Natural killer cell (primary cell): Measurements from ENCODE around the gene CRYBG1. TPM values are rescaled to one million over a fixed set of nuclear protein-coding genes. Genes with fewer than 3 reads are reported as not detected.
A peak's percentile ranks its signal among the peaks of the same experiment; 100 is the strongest.

ENCODE experiments used
- ATAC-seq, 3 donors: fragments of 150-1000 bp in 2 of 3; fragments of 200-7000 bp in 1 of 3; cut with Tn5 transposase; 1 replicate in 1 of 3; 2 replicates in 2 of 3; pipeline ENCODE4 v1.10.0; 2021; ENCODE audit warnings: mild to moderate bottlenecking in 2 of 3, moderate library complexity in 2 of 3
- DNase-seq, 2 donors: peaks; one replicate each; pipeline versions ENCODE4 v3.0.0 to v3.0.0-alpha.2; 2013 to 2021; ENCODE audit warnings: mixed read lengths in 1 of 2
- H3K27ac ChIP-seq: one replicate; pipeline ENCODE4 v1.5.1; 2013; ENCODE audit warnings: mild to moderate bottlenecking, low read length
- H3K27me3 ChIP-seq: one replicate; pipeline ENCODE4 v1.6.1; 2013; ENCODE audit warnings: low read length; ENCODE audit not compliant: control insufficient read depth, insufficient read depth
- H3K36me3 ChIP-seq: one replicate; pipeline ENCODE4 v1.6.1; 2013; ENCODE audit warnings: low read length; ENCODE audit not compliant: control insufficient read depth, insufficient read depth
- H3K4me1 ChIP-seq: one replicate; pipeline ENCODE4 v1.6.1; 2013; ENCODE audit warnings: low read length; ENCODE audit not compliant: control insufficient read depth, insufficient read depth
- H3K4me3 ChIP-seq: one replicate; pipeline ENCODE4 v1.5.1; 2013; ENCODE audit warnings: low read length
- H3K9me3 ChIP-seq: one replicate; pipeline ENCODE4 v1.6.1; 2013; ENCODE audit warnings: low read length; ENCODE audit not compliant: control insufficient read depth, insufficient read depth
- H3K27ac Mint-ChIP-seq, 2 donors: one replicate each; pipeline ENCODE4 v1.8.0; 2022; ENCODE audit warnings: mild to moderate bottlenecking in 2 of 2, mixed read lengths in 2 of 2, moderate library complexity in 1 of 2
- H3K27me3 Mint-ChIP-seq, 2 donors: one replicate each; pipeline ENCODE4 v1.8.0; 2022; ENCODE audit warnings: low read depth in 2 of 2, mixed read lengths in 2 of 2
- H3K36me3 Mint-ChIP-seq: one replicate; pipeline ENCODE4 v1.8.0; 2022; ENCODE audit warnings: mixed read lengths
- H3K4me1 Mint-ChIP-seq, 2 donors: one replicate each; pipeline ENCODE4 v1.8.0; 2022; ENCODE audit warnings: mixed read lengths in 2 of 2
- H3K4me3 Mint-ChIP-seq: one replicate; pipeline ENCODE4 v1.8.0; 2022; ENCODE audit warnings: mild to moderate bottlenecking, moderate library complexity, mixed read lengths
- H3K9me3 Mint-ChIP-seq, 2 donors: one replicate each; pipeline ENCODE4 v1.8.0; 2022; ENCODE audit warnings: mixed read lengths in 2 of 2
- WGBS: methylation state at CpG from one replicate; pipeline ENCODE4 v1.1.7; 2013; ENCODE audit warnings: missing lambda C conversion rate; ENCODE audit not compliant: insufficient coverage; 5-methylcytosine and 5-hydroxymethylcytosine counted together
- intact Hi-C: fragments of 100-400 bp; cut with micrococcal nuclease; formaldehyde crosslinking; loops from one replicate; pipeline ENCODE4 v1.14.2; 2022
- total RNA-seq, 4 donors: library from RNA; stranded (reverse); fragments of 120-200 nt in 1 of 4; gene quantifications; one replicate each; pipeline versions ENCODE4 v1.2.3 to v1.2.4, GENCODE V29; 2013 to 2022
- TF ChIP-seq, protein P1 (sequence below): fragments of 200-600 bp; IDR thresholded peaks from one replicate; pipeline ENCODE4 v1.8.0; 2022; ENCODE audit warnings: antibody characterized with exemption

CRYBG1 gene
- total RNA-seq, 3 donors from 2014 or later (not counting 1 experiment from before 2014, with no cell fraction given) = 16.3 to 21.8 (median 17.5) TPM

DNA sequence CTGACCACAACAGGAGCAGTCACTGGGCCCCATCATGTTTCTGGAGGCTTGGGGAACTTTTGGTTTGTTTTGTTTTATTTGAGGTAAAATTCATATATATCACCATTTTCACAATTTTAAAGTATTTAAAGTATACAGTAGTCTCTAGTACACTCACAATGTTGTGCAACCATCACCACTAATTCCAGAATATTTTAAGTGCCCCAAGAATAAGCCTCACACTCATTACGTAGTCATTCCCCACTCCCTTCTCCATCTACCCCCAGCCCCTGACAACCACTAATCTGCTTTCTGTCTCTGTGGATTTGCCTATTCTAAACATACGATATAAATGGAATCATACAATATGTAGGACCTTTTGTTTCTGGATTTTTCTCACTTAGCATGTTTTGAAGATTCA is 239.8 kb downstream of the CRYBG1 start:
- no peaks in the 10 kb centered on the region for H3K27me3 Mint-ChIP-seq
- Histone ChIP-seq H3K4me1 (no peaks in the 10 kb centered on the region), H3K36me3 (peaks cover 10% of the 10 kb centered on the region), H3K27ac (no peak overlapping the region), H3K4me3 (no peak overlapping the region), H3K27me3 (no peaks in the 10 kb centered on the region), H3K9me3 (no peaks in the 10 kb centered on the region)
- peaks cover 16% of the 10 kb centered on the region for H3K36me3 Mint-ChIP-seq
- H3K4me3 Mint-ChIP-seq = no peak overlapping the region
- H3K27ac Mint-ChIP-seq = no peak overlapping the region
- no peaks in the 10 kb centered on the region for H3K4me1 Mint-ChIP-seq
- ATAC-seq (no peak), DNase-seq (no peak)
- 94% methylated on average over 1 of the region's 2 CpGs for WGBS
- TF ChIP-seq, protein P1, sequence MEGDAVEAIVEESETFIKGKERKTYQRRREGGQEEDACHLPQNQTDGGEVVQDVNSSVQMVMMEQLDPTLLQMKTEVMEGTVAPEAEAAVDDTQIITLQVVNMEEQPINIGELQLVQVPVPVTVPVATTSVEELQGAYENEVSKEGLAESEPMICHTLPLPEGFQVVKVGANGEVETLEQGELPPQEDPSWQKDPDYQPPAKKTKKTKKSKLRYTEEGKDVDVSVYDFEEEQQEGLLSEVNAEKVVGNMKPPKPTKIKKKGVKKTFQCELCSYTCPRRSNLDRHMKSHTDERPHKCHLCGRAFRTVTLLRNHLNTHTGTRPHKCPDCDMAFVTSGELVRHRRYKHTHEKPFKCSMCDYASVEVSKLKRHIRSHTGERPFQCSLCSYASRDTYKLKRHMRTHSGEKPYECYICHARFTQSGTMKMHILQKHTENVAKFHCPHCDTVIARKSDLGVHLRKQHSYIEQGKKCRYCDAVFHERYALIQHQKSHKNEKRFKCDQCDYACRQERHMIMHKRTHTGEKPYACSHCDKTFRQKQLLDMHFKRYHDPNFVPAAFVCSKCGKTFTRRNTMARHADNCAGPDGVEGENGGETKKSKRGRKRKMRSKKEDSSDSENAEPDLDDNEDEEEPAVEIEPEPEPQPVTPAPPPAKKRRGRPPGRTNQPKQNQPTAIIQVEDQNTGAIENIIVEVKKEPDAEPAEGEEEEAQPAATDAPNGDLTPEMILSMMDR = no peak
- H3K9me3 Mint-ChIP-seq = peaks cover 0 to 2% of the 10 kb centered on the region in 2 donors
- intact Hi-C loops = no loop called here

DNA sequence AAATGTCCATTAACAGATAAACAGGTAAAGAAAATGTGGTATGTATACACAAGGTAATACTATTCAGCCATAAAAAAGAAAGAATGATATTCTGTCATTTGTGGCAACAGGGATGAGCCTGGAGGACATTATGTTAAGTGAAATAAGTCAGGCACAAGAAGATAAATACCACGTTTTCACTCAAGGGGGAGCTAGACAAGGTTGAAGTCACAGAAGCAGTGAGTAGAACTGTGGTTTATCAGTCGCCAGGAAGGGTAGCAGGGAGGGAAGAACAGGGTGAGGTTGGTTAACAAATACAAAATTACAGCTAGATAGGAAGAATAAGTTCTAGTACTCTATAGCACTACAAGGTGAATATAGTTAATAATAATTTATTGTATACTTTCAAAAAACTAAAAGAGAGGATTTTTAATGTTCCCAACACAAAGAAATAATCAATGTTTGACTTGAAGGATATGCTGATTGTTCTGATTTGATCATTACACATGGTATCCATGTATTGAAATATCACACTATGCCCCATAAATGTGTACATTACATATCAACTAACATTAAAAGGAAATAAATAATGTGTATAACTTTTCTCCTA is 247.7 kb downstream of the CRYBG1 start:
- Mint-ChIP-seq H3K27ac (no peak overlapping the region), H3K27me3 (no peaks in the 10 kb centered on the region), H3K4me3 (no peak overlapping the region), H3K4me1 (peaks cover 5% of the 10 kb centered on the region in 2 donors), H3K9me3 (no peaks in the 10 kb centered on the region), H3K36me3 (no peaks in the 10 kb centered on the region)
- ATAC-seq (peak; percentile 83 to 92 (median 87)), DNase-seq (peak in 1 of 2 donors; percentile 73)
- H3K36me3 ChIP-seq = peaks cover 5% of the 10 kb centered on the region
- 3% methylated on average over 2 of the region's 2 CpGs for WGBS
- H3K9me3 ChIP-seq = no peaks in the 10 kb centered on the region
- intact Hi-C loops = loop anchor here (5.0 kb wide), 1 partner anchor 369 kb away; no protein-coding TSS in a partner anchor
- no peak overlapping the region for H3K4me3 ChIP-seq
- H3K27me3 ChIP-seq = no peaks in the 10 kb centered on the region
- no peak overlapping the region for H3K27ac ChIP-seq
- TF ChIP-seq, protein P1 = peak; percentile 76
- no peaks in the 10 kb centered on the region for H3K4me1 ChIP-seq

GRCh38 chr6:106609699-106610098 is 249.2 kb downstream of the CRYBG1 start:
- H3K4me1 ChIP-seq = no peaks in the 10 kb centered on the region
- Mint-ChIP-seq H3K27ac (no peak overlapping the region), H3K9me3 (no peaks in the 10 kb centered on the region), H3K4me1 (peaks cover 5% of the 10 kb centered on the region in 2 donors), H3K36me3 (no peaks in the 10 kb centered on the region), H3K4me3 (no peak overlapping the region), H3K27me3 (no peaks in the 10 kb centered on the region)
- no peaks in the 10 kb centered on the region for H3K9me3 ChIP-seq
- DNase-seq = peak in 1 of 2 donors; percentile 19
- H3K27me3 ChIP-seq = no peaks in the 10 kb centered on the region
- no peak overlapping the region for H3K27ac ChIP-seq
- no peaks in the 10 kb centered on the region for H3K36me3 ChIP-seq
- 87% methylated on average over 6 of the region's 6 CpGs for WGBS
- intact Hi-C loops = loop anchor here (5.0 kb wide), 1 partner anchor 368 kb away; no protein-coding TSS in a partner anchor
- H3K4me3 ChIP-seq = no peak overlapping the region
- no peak for ATAC-seq
- TF ChIP-seq, protein P1 = no peak

- Mint-ChIP-seq H3K27me3 (no peaks in the 10 kb centered on the region), H3K4me1 (peaks cover 5% of the 10 kb centered on the region in 2 donors), H3K36me3 (no peaks in the 10 kb centered on the region), H3K4me3 (no peak overlapping the region), H3K27ac (no peak overlapping the region), H3K9me3 (no peaks in the 10 kb centered on the region)
- ATAC-seq = no peak
- no peak for DNase-seq
- Histone ChIP-seq H3K9me3 (no peaks in the 10 kb centered on the region), H3K36me3 (no peaks in the 10 kb centered on the region), H3K4me1 (no peaks in the 10 kb centered on the region), H3K27me3 (no peaks in the 10 kb centered on the region), H3K27ac (no peak overlapping the region), H3K4me3 (no peak overlapping the region)
- intact Hi-C loops = no loop called here
- TF ChIP-seq, protein P1 = no peak
- WGBS = 95% methylated on average over 2 of the region's 2 CpGs
These were observed 250.5 kb downstream of the CRYBG1 start for GRCh38 chr6:106611030-106611429.
